Psoas muscle (tissue), 8 donors: ENCODE measurements around the gene PACSIN2. TPM values are rescaled to one million over a fixed set of nuclear protein-coding genes. Genes with fewer than 3 reads are reported as not detected.

Experiments used
- ATAC-seq, 4 donors: fragments of 200-7000 bp; cut with Tn5 transposase; one replicate each; pipeline ENCODE4 v1.9.1; 2020; ENCODE audit warnings: moderate library complexity in 3 of 4, mild to moderate bottlenecking in 2 of 4
- DNase-seq, 2 donors: peaks; one replicate each; pipeline ENCODE4 v3.0.0-alpha.2; 2020
- H3K27ac ChIP-seq: fragments of 200-600 bp; one replicate; pipeline ENCODE4 v1.8.0; 2022
- H3K27me3 ChIP-seq, 3 donors: fragments of 200-600 bp in 1 of 3; one replicate each; pipeline versions ENCODE4 v1.6.1 to v1.8.0; 2013 to 2022; ENCODE audit warnings: low read length in 2 of 3, mild to moderate bottlenecking in 2 of 3, moderate library complexity in 1 of 3; ENCODE audit not compliant: insufficient read depth in 3 of 3
- H3K36me3 ChIP-seq, 2 donors: fragments of 200-600 bp in 1 of 2; one replicate each; pipeline versions ENCODE4 v1.6.1 to v1.8.0; 2013 to 2022; ENCODE audit warnings: low read depth in 1 of 2, mild to moderate bottlenecking in 1 of 2, moderate library complexity in 1 of 2; ENCODE audit not compliant: insufficient read depth in 1 of 2
- H3K4me1 ChIP-seq: fragments of 200-600 bp; one replicate; pipeline ENCODE4 v1.8.0; 2022
- H3K4me3 ChIP-seq: fragments of 200-600 bp; one replicate; pipeline ENCODE4 v1.8.0; 2022; ENCODE audit warnings: mild to moderate bottlenecking
- H3K9me3 ChIP-seq: fragments of 200-600 bp; one replicate; pipeline ENCODE4 v1.8.0; 2022
- CTCF ChIP-seq: fragments of 200-600 bp; IDR thresholded peaks from one replicate; pipeline ENCODE4 v1.8.0; 2022; ENCODE audit warnings: antibody characterized with exemption
- WGBS, 3 donors: extraction: QIAGEN DNeasy Blood & Tissue Kit; methylation state at CpG; one replicate each; pipeline versions ENCODE4 v1.1.6 to v1.1.7; 2013; 5-methylcytosine and 5-hydroxymethylcytosine counted together
- intact Hi-C, 2 donors: fragments of 100-400 bp; cut with DNase I; formaldehyde crosslinking; loops; one replicate each; pipeline versions ENCODE4 v1.11.0 to v1.14.2; 2022
- polyA plus RNA-seq, 3 donors: library from polyadenylated mRNA; stranded (reverse); fragments of 200-250 nt; gene quantifications; one replicate each; pipeline ENCODE4 v1.2.3, GENCODE V29; 2013
- total RNA-seq, 4 donors: library from RNA; stranded (reverse); fragmentation: NEBNext Ultra II Directional in 2 of 4; extraction: Animal tissue kit (Norgen Biotek cat#: 25700) in 2 of 4; gene quantifications; one replicate each; pipeline versions ENCODE4 v1.2.1 to v1.2.4, GENCODE V29; 2021 to 2023
- donor health status: healthy with polysubstance abuse.
- donor health status: DM: no; HTN: no; CAD: no; lungs with moderate emphysema.
- donor health status: Bipolar disorder and iron deficiency.
- donor health status: healthy.
- donor health status: DM: yes; HTN: yes; CAD: no.
- donor health status: DM: no; HTN: no; CAD: no.
- donor health status: DM: no; HTN: no; CAD: no.
- donor health status: DM: yes; HTN: yes; CAD: no.

The PACSIN2 gene
- total and polyA plus RNA-seq, 7 donors, result 21.0 to 52.2 (median 31.4) TPM

DNA sequence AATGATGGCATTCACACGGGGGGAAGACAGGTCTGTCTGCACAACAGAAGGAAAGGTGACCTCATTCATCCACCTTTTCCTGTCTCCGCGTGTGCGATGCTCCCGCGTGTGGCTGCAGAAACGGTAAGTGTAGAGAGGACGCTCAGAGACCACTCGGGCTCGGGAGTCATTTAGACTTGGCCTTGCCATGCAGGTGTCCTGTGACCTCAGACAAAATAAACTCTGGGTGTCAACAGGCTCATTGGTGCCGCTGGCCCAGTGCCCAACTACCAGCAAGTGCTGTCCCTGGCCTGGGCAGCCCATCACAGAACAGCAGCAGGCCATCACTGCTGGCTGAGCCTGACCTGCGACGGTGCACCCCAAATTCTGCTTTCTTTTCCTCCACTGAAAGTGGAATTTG, 109.7 kb downstream of the PACSIN2 start:
- no peak for TF ChIP-seq CTCF
- Histone ChIP-seq H3K27me3 (no peaks in the 10 kb centered on the region), H3K4me3 (no peak overlapping the region), H3K27ac (peak overlapping the region; percentile 66), H3K4me1 (peaks cover 82% of the 10 kb centered on the region), H3K9me3 (no peaks in the 10 kb centered on the region), H3K36me3 (peaks cover 0 to 4% of the 10 kb centered on the region in 2 donors)
- 37 to 60% (median 44%) methylated on average over 13 of the region's 13 CpGs for WGBS, 3 donors
- no peak for ATAC-seq
- DNase-seq, result no peak
- intact Hi-C loops, result loop anchor here in 1 of 2 donors (5.0 kb wide), 1 partner anchor 107 kb away; no protein-coding TSS in a partner anchor

GRCh38 chr22:42904050-42904449, 110.9 kb downstream of the PACSIN2 start:
- Histone ChIP-seq H3K27me3 (no peaks in the 10 kb centered on the region), H3K4me1 (peaks cover 73% of the 10 kb centered on the region), H3K9me3 (no peaks in the 10 kb centered on the region), H3K4me3 (no peak overlapping the region), H3K36me3 (no peaks in the 10 kb centered on the region), H3K27ac (peak overlapping the region; percentile 90)
- DNase-seq, result no peak
- WGBS, 3 donors, result 93 to 95% (median 95%) methylated on average over 12 of the region's 12 CpGs
- intact Hi-C loops, result loop anchor here in 1 of 2 donors (5.0 kb wide), 1 partner anchor 37 kb away; no protein-coding TSS in a partner anchor
- no peak for TF ChIP-seq CTCF
- no peak for ATAC-seq

GRCh38 chr22:42902875-42903510, 112.0 kb downstream of the PACSIN2 start:
- Histone ChIP-seq H3K36me3 (no peaks in the 10 kb centered on the region), H3K4me1 (peaks cover 63% of the 10 kb centered on the region), H3K27me3 (no peaks in the 10 kb centered on the region), H3K27ac (peak overlapping the region; percentile 90), H3K9me3 (no peaks in the 10 kb centered on the region), H3K4me3 (no peak overlapping the region)
- ATAC-seq (no peak), DNase-seq (no peak)
- intact Hi-C loops, result loop anchor here in 1 of 2 donors (5.0 kb wide), 1 partner anchor 36 kb away; no protein-coding TSS in a partner anchor
- WGBS, 3 donors, result 75 to 85% (median 79%) methylated on average over 15 of the region's 15 CpGs
- no peak for TF ChIP-seq CTCF

DNA sequence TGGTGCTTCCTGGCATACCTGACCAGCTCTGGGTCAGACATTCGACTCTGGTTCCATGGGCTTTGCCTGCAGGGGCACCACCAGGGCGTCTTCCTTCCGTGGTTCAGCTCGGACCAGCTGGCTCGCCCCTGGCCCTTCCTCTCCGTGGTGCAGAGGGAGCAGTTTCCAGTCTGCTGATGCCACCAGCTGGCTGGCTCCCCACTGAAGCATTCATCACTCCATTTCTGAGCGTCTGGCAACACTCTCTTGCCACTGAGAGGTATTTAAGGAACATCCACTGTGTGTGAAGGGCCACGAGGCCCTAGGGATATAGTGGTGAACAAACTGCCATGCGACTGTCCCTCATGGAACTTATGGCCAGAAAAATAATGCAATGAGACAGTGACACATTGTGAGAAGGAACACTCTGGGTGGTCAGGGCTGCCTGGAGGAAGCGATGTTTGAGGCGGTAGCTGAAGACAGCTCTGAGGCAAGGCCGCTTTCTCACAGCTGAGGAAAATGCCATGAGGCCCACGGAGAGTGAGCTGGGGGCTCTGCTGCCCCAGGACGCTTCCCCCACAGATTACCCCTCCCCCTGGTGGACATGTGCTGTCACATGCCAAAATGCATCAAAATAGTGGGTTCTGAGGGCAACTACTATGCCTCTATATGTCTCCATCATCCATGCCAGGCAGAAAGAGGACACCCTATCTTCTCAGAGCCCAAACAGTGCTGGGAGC, 113.0 kb downstream of the PACSIN2 start:
- WGBS, 3 donors, result 48 to 53% (median 53%) methylated on average over 14 of the region's 14 CpGs
- H3K4me1 ChIP-seq, result peaks cover 52% of the 10 kb centered on the region
- H3K27ac ChIP-seq, result peak overlapping the region; percentile 90
- intact Hi-C loops, result loop anchor here in 1 of 2 donors (5.0 kb wide), 1 partner anchor 35 kb away; no protein-coding TSS in a partner anchor
- H3K9me3 ChIP-seq, result no peaks in the 10 kb centered on the region
- ATAC-seq, result peak; percentile 76 to 86 (median 80)
- peak; percentile 14 for TF ChIP-seq CTCF
- no peaks in the 10 kb centered on the region for H3K27me3 ChIP-seq
- DNase-seq, result peak; percentile 50 to 86
- H3K4me3 ChIP-seq, result no peak overlapping the region
- H3K36me3 ChIP-seq, result no peaks in the 10 kb centered on the region
